SW480 (cell line): ENCODE results near the gene MUCL3.
"Not testable (repeated sequence)": the region's sequence is repeated elsewhere in the genome, so short reads cannot be mapped to it uniquely, and the experiment has no call there.

ENCODE experiments used
- DNase-seq: peaks from one replicate; pipeline ENCODE4 v3.0.0-alpha.2; 2016; ENCODE audit warnings: low spot score

MUCL3 gene

DNA sequence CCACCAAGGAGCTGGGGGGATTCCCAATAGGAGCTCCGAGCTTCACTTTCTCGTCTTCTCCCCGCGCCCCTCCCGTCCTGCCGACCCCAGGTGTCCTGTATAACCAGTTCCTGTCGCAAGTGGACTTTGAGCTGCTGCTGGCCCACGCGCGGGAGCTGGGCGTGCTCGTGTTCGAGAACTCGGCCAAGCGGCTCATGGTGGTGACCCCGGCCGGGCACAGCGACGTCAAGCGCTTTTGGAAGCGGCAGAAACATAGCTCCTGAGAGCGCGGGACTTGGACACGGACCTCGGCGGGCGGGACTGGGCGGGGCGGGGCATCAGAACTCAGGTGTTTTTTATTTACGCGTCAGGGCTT, 27.1 kb upstream of the MUCL3 start:
- no peak for DNase-seq

DNA sequence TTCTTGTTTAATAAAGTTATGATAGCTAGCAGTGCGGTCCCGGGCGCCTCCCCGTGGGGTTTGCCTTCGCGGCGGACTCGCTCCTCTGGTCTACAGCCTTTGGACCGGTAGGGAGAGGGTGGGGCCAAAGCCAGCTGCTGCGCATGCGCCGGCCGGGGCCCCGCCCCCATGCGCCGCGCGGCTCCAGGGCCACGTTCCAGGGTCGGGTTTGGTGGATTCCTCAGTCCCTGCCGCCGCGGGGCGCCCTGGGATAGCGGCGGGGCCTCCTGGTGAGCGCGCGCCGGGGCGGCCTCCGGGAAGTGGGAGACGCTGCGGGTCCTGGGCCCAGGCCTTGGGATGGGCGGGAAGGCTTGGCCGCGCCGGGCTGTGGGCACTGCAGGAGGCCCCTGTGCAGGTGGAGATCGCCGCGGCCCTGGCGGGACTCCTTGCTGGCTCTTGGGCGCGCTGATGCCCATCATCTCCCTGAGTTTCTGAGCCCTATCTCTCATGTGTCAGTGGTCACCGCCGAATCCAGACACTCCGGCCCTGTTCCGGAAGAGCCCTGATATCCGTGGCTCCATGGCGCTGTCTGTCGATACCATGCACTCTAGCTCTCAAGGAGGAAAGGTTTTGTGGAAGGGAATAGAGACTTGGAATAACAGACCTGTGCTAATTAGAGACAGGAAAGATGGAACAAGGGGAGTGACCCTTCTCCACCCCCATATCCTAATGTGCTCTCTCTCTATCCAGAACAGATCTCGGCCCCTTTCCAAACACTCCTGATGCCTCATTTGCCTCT, 26.5 kb upstream of the MUCL3 start, which contains the start of gene VARS2:
VARS2 (plus strand) TSS at position 163 of the 778 bp plus-strand sequence; CDS start at position 762, 599 bp downstream.
- DNase-seq = peak; percentile 91

- no peak for DNase-seq
These were observed 25.8 kb upstream of the MUCL3 start for GRCh38 chr6:30914854-30915590.

GRCh38 chr6:30915591-30915946, 25.2 kb upstream of the MUCL3 start:
- DNase-seq = peak; percentile 67

DNA sequence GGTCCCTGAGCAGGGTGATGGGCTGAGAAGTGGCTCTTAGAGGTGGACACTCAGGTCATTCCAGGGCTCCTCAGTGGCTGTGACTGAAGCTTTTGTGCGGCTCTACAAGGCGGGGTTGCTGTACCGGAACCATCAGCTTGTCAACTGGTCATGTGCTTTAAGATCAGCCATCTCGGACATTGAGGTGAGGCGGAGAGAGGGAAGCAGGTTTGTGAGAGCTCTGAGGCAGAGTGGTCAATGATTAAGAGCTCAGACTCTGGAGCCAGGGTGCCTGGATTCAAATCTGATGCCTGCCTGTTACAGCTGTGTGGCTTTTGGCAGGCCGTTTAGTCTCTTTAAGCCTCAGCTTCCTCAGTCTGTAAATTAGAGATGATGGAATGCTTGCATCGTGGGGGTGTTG, 23.7 kb upstream of the MUCL3 start:
- DNase-seq = no peak

- DNase-seq = no peak
These were observed 23.3 kb upstream of the MUCL3 start for GRCh38 chr6:30917487-30917886.

- no peak for DNase-seq
These were observed 22.1 kb upstream of the MUCL3 start for GRCh38 chr6:30918670-30919069.

- DNase-seq = no peak
These were observed 18.3 kb upstream of the MUCL3 start for GRCh38 chr6:30922447-30922852.

GRCh38 chr6:30924040-30924627, 16.6 kb upstream of the MUCL3 start:
- DNase-seq = not testable (repeated sequence)

GRCh38 chr6:30926644-30927043, 14.1 kb upstream of the MUCL3 start:
- DNase-seq = no peak

- DNase-seq = not testable (repeated sequence)
These were observed 13.7 kb upstream of the MUCL3 start for GRCh38 chr6:30927080-30927479.

GRCh38 chr6:30928677-30929076, 12.1 kb upstream of the MUCL3 start:
- DNase-seq = no peak

- DNase-seq = no peak
These were observed 10.3 kb upstream of the MUCL3 start for GRCh38 chr6:30930506-30930905.

- DNase-seq = no peak
These were observed 9.5 kb upstream of the MUCL3 start for GRCh38 chr6:30931272-30931671.

DNA sequence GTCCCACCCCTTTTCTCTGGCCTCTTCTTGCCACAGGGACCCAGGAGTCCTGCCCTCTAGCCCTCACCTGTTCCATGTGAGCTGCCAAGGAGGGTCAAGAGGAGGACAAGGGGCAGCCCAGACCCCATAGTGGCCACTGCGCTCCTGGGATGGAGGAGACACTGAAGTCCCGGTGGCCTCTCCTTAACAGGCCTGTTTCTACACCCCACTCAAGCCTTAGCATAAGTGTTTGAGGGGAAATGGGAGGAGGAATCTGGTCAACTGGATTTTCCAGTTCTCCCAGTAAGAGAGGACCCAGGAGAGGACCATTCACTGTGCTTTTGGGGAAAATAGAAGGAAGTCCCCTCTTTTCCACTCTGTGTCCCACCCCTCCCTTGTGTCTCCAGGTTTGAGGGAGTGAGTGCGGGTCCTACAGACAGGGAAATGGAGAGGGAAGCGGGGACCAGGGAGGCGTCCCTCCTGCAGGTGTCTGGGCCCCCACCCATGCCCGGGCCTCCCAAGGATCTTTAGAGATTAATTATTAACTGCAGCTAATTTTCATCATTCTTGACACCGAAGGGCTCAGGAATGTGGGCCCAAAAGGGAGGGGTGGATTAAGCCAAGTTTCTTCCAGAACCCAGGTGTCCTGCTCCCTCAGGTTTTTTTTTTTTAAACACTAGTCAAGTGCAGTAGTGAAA, 8.7 kb upstream of the MUCL3 start, which contains the start of gene SFTA2:
SFTA2 (minus strand) TSS at position 202 of the 677 bp plus-strand sequence; CDS start at position 128, 74 bp downstream.
- DNase-seq = no peak

DNA sequence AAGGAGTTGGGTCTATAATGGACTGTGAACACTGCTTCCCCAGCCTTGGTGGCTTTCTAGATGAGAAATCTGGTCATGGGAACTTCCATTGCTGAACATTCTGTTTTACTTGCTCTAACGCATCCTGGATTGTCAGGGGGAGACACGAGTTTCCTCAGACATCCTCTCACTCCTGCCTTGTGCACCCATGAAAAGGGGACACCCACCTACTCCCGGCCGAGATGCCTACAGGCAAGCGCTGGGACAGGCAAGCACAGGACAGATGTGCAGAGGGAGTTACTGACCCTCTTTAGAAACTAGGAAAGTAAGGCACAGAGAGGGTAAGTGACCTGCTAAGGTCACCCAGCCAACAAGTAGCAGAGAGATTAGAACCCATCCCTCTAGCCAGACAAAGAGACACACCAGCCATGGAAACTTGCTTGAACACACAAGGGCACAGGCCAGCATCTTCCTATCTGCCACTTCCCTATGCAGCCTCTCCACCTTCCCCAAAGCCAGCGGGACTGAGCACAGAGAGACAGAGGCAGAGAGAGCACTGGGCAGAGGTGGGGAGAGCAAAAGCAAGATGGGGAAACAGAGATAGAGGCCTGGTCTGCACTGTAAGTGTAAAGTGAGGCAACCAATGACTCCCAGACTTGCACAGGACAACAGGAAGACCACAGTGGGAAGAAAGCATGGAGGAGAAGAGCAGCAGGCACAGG, 8.0 kb upstream of the MUCL3 start:
- DNase-seq = no peak

- peak; percentile 20 for DNase-seq
These were observed 5.8 kb upstream of the MUCL3 start for GRCh38 chr6:30935018-30935417.

- no peak for DNase-seq
These were observed 3.5 kb upstream of the MUCL3 start for GRCh38 chr6:30937265-30937664.

DNA sequence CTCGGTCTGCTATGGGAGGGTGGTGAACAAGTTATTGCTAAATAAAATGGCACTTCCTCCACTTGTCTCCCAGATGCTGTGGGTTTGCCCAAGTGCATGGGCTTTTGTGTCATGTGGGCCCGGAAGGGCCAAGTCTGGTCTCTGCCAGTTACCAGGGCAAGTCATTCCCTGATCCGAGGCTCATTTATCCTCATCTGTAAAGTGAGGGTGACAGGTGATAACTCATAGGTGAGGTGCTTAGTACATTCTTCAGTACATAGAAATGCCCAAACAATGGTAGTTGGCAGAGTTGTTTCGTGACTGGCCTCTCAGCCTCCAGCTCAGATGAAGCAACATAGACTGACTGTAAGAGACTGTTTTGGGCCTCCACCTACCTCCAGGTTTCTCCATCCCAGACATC, 2.0 kb upstream of the MUCL3 start:
- DNase-seq = no peak

- DNase-seq = no peak
These were observed 1.3 kb upstream of the MUCL3 start for GRCh38 chr6:30939473-30939872.

- DNase-seq = peak; percentile 78
These were observed 1.7 kb downstream of the MUCL3 start for GRCh38 chr6:30942338-30943060.
